HEK293T (cell line): ENCODE results near the gene CGNL1.
A peak's percentile ranks its signal among the peaks of the same experiment; 100 is the strongest.

ENCODE experiments used
- CTCF ChIA-PET: fragments of 350-600 bp; formaldehyde crosslinking; extraction: SDS; loops from one replicate; lab custom pipeline; 2021; ENCODE audit warnings: antibody characterized with exemption, inconsistent platforms; lab: Yijun Ruan, JAX
- POLR2A ChIA-PET: fragments of 350-600 bp; formaldehyde crosslinking; extraction: SDS; loops from one replicate; lab custom pipeline; 2020; ENCODE audit warnings: antibody characterized with exemption, inconsistent platforms; lab: Yijun Ruan, JAX
- DNase-seq: peaks from one replicate; pipeline ENCODE4 v3.0.0; 2012; ENCODE audit warnings: mixed read lengths; ENCODE audit errors: extremely low spot score
- ARNT ChIP-seq: fragments of 450-650 bp; IDR thresholded peaks from 2 replicates; pipeline ENCODE4 v1.6.1; 2017; ENCODE audit warnings: mild to moderate bottlenecking
- BHLHE40 ChIP-seq: fragments of 450-650 bp; IDR thresholded peaks from 2 replicates; pipeline ENCODE4 v1.6.1; 2016; ENCODE audit warnings: mild to moderate bottlenecking, moderate library complexity, borderline replicate concordance
- CTBP1 ChIP-seq: fragments of 450-650 bp; IDR thresholded peaks from 2 replicates; pipeline ENCODE4 v1.6.1; 2016; ENCODE audit warnings: borderline replicate concordance
- ELF4 ChIP-seq: fragments of 450-650 bp; IDR thresholded peaks from 2 replicates; pipeline ENCODE4 v1.6.1; 2017; ENCODE audit warnings: antibody characterized with exemption
- FOXA1 ChIP-seq: fragments of 450-650 bp; IDR thresholded peaks from 2 replicates; pipeline ENCODE4 v1.6.1; 2016; ENCODE audit warnings: mild to moderate bottlenecking
- FOXK2 ChIP-seq: fragments of 450-650 bp; IDR thresholded peaks from 2 replicates; pipeline ENCODE4 v1.6.1; 2016; ENCODE audit warnings: mild to moderate bottlenecking
- FOXM1 ChIP-seq: fragments of 450-650 bp; IDR thresholded peaks from 2 replicates; pipeline ENCODE4 v1.6.1; 2017; ENCODE audit warnings: mild to moderate bottlenecking, borderline replicate concordance
- HDGF ChIP-seq: fragments of 450-650 bp; IDR thresholded peaks from 2 replicates; pipeline ENCODE4 v1.6.1; 2017; ENCODE audit warnings: antibody characterized with exemption, borderline replicate concordance
- L3MBTL2 ChIP-seq: fragments of 450-650 bp; conservative IDR thresholded peaks from 2 replicates; pipeline ENCODE4 v1.6.1; 2016; ENCODE audit warnings: mild to moderate bottlenecking
- LEF1 ChIP-seq: fragments of 450-650 bp; IDR thresholded peaks from 2 replicates; pipeline ENCODE4 v1.6.1; 2017; ENCODE audit warnings: mild to moderate bottlenecking, borderline replicate concordance
- NFRKB ChIP-seq: fragments of 450-650 bp; IDR thresholded peaks from 2 replicates; pipeline ENCODE4 v1.6.1; 2016; ENCODE audit warnings: mild to moderate bottlenecking, moderate library complexity
- SP1 ChIP-seq: fragments of 450-650 bp; IDR thresholded peaks from 2 replicates; pipeline ENCODE4 v1.6.1; 2017
- SUZ12 ChIP-seq: fragments of 450-650 bp; IDR thresholded peaks from 2 replicates; pipeline ENCODE4 v1.6.1; 2016; ENCODE audit warnings: mild to moderate bottlenecking
- TARDBP ChIP-seq: fragments of 450-650 bp; IDR thresholded peaks from 2 replicates; pipeline ENCODE4 v1.6.1; 2016
- ZNF384 ChIP-seq: fragments of 450-650 bp; IDR thresholded peaks from 2 replicates; pipeline ENCODE4 v1.6.1; 2016
- TF ChIP-seq, protein P1 (sequence below): fragments of 450-650 bp; IDR thresholded peaks from 2 replicates; pipeline ENCODE4 v1.6.1; 2016

The CGNL1 gene

DNA sequence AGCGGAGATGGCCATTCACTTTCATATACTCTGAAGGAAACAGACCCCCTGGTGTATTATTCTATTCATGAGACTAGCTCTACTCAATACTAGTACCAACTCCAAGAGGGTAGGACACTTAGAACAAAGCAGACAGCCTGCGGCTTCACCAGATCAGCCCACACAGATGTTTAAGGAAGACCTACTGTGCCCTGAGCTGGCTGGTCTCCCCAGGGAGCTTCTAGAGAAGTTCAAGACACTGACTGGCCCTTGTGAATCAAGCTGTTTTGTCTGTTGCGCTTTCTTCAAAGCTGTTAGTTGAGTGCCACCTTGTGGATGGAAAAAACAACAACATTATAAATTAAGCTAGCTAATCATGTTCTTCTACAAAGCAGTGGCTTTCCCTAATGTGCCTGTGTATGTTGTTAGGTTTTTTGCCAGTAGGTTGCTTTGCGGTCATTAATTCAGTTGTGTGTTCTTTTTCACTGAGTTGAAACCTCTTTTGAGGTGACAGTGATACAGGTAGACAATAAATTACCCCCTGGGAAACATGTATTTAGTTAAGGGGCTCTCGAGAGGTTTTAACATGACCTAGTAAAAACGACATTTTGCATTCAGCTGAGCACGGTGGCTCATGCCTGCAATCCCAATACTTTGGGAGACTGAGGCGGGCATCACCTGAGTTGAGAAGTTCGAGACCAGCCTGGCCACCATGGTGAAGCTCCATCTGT lies 151.2 kb downstream of the CGNL1 start:
- DNase-seq, result peak; percentile 45
- ChIA-PET POLR2A (interaction anchor here (1.1 kb wide), 1 partner anchor 187 kb away, joined by 6 read pairs; no protein-coding TSS in a partner anchor), CTCF (interaction anchor here (0.7 to 4.5 kb wide), 13 partner anchors 7 to 381 kb away, joined by 3 to 87 read pairs (median 3); no protein-coding TSS in a partner anchor)
- TF ChIP-seq HDGF (no peak), ELF4 (no peak), FOXK2 (no peak), L3MBTL2 (no peak), TARDBP (no peak), FOXM1 (no peak), ZNF384 (no peak), SUZ12 (no peak), FOXA1 (no peak), SP1 (no peak), NFRKB (no peak), LEF1 (no peak), BHLHE40 (no peak), ARNT (no peak), CTBP1 (no peak)
- TF ChIP-seq, protein P1, sequence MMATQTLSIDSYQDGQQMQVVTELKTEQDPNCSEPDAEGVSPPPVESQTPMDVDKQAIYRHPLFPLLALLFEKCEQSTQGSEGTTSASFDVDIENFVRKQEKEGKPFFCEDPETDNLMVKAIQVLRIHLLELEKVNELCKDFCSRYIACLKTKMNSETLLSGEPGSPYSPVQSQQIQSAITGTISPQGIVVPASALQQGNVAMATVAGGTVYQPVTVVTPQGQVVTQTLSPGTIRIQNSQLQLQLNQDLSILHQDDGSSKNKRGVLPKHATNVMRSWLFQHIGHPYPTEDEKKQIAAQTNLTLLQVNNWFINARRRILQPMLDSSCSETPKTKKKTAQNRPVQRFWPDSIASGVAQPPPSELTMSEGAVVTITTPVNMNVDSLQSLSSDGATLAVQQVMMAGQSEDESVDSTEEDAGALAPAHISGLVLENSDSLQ, result no peak

DNA sequence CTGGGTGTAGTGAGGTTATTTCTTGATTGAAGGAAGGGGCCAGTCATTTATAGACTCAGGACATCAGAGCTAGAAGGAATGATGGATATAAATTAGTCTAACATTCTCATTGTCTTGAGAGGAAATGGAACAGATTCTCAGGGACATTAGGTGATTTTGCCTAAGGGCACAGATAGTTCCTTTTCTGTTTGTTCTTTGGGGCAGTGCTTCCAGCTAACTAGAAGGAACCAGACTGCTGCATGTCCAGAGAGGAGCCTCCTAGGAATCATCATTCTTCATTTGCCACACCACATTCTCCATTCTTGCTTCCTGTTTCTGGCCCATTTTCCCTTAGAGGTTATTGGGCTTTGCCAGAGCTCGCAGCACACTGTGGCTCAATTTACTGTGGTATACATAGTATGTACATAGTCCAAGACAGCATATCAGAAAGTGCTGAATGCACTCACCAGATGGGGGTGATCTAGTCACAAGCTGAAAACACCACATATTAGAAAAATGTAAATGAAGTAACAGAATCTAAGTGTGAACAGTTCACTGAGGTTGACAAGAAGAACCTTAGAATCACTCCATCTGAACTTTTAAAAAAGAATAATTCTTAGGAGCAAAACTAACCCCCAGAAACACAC lies 152.7 kb downstream of the CGNL1 start:
- CTCF ChIA-PET, result interaction anchor here (0.7 to 4.5 kb wide), 7 partner anchors 9 to 639 kb away, joined by 3 to 87 read pairs (median 3); no protein-coding TSS in a partner anchor
- POLR2A ChIA-PET, result no interaction called here

DNA sequence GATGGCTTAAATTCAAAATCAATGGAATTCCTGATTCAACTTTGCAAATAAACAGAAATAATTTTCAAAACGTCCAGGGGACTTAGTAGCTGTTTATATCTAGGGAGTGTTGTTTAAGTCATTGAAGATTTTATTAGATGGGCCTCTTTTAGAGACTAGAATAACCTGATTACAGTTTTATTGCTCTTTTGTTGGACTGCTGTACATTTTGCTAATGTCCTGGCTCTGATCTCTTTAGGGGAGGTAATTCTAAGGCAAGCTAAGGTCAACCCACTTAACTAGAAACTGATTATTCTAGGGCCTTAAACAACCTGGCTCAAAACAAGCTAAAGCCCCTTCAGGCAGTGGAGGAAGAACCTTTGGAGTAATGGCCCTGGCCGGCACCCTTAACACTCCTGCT lies 153.4 kb downstream of the CGNL1 start:
- POLR2A ChIA-PET, result no interaction called here
- CTCF ChIA-PET, result interaction anchor here (1.2 to 4.5 kb wide), 2 partner anchors 12 to 187 kb away, joined by 10 to 87 read pairs; no protein-coding TSS in a partner anchor
- no peak for DNase-seq
- TF ChIP-seq SUZ12 (no peak), NFRKB (no peak), LEF1 (no peak), BHLHE40 (no peak), ELF4 (no peak), TARDBP (no peak), FOXM1 (no peak), CTBP1 (no peak), HDGF (no peak), ZNF384 (no peak), SP1 (no peak), ARNT (no peak)
- TF ChIP-seq, protein P1, result no peak

More for the DNA sequence above, 152.7 kb downstream of the CGNL1 start:
- TF ChIP-seq FOXK2 (no peak), BHLHE40 (no peak), ELF4 (no peak), FOXA1 (no peak), L3MBTL2 (no peak), SUZ12 (no peak)
- TF ChIP-seq, protein P1, result no peak
- DNase-seq, result no peak

DNA sequence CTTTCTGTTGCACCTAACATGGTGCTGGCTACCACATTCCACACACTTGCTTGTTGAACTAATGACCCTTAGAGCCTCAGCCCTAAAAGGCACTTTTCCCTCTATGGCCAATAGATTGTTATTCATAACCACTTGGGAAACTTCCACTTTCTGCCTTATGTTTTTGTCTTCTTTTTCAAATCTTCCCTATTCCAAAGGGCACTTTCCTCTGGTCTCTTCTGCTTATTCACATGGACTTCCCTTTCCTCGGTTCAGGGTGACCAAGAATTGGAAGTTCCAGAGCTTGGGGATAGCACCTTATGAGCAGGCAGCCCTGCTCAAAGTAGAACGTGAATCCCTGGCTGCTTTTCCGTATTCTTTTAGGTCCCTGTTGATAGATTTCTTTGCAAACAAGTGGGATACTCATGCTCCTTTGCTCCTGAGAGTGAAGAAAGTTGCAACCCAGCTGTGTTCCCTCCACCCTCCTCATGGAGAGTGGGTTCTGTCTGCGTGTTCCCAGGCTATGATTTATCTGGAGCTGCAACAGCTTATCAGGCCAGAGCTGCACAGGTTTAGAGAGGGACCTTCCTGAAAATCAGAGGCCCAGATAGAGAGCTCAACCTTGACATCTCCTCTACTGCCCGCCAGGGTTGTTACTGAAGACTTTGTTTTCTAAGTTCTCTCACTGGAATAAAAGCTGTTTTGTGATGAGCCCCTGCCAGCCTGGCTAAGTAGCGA lies 156.6 kb downstream of the CGNL1 start:
- no peak for DNase-seq
- TF ChIP-seq ZNF384 (no peak), BHLHE40 (no peak), SP1 (no peak), NFRKB (no peak), FOXM1 (no peak), TARDBP (no peak), SUZ12 (no peak), LEF1 (no peak), FOXA1 (no peak), L3MBTL2 (no peak), HDGF (no peak), ARNT (no peak), FOXK2 (no peak), CTBP1 (no peak), ELF4 (no peak)
- TF ChIP-seq, protein P1, result no peak
- CTCF ChIA-PET, result interaction anchor here (1.5 kb wide), 1 partner anchor 193 kb away, joined by 5 read pairs; no protein-coding TSS in a partner anchor
- POLR2A ChIA-PET, result no interaction called here
